T follicular helper cell (primary cell): ENCODE measurements around the gene ATG4B.

Experiments used
- DNase-seq: peaks from one replicate; pipeline ENCODE4 v3.0.0-alpha.2; 2020; ENCODE audit warnings: low read depth

ATG4B gene

GRCh38 chr2:241613017-241613780 is 24.3 kb upstream of the ATG4B start:
- no peak for DNase-seq

DNA sequence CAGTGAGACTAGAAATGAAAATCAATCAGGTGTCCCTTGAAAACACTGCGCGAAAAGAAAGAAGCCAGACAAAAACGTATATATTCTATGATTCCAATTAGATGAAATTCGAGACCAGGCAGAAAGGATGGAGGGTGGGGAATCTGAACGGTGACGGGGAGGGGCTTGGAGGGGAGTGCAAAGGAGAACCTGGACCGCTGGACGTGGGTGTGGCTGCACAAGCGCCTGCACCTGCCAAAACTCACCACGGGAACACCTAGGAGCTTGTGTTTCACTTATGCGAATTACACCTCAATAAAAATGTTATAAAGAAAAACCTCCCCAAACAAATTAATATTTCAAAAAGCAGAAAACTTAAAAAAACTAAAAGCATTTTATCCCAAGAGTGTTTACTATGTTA is 22.5 kb upstream of the ATG4B start:
- no peak for DNase-seq

GRCh38 chr2:241615522-241616052 is 21.9 kb upstream of the ATG4B start:
- DNase-seq, result no peak

DNA sequence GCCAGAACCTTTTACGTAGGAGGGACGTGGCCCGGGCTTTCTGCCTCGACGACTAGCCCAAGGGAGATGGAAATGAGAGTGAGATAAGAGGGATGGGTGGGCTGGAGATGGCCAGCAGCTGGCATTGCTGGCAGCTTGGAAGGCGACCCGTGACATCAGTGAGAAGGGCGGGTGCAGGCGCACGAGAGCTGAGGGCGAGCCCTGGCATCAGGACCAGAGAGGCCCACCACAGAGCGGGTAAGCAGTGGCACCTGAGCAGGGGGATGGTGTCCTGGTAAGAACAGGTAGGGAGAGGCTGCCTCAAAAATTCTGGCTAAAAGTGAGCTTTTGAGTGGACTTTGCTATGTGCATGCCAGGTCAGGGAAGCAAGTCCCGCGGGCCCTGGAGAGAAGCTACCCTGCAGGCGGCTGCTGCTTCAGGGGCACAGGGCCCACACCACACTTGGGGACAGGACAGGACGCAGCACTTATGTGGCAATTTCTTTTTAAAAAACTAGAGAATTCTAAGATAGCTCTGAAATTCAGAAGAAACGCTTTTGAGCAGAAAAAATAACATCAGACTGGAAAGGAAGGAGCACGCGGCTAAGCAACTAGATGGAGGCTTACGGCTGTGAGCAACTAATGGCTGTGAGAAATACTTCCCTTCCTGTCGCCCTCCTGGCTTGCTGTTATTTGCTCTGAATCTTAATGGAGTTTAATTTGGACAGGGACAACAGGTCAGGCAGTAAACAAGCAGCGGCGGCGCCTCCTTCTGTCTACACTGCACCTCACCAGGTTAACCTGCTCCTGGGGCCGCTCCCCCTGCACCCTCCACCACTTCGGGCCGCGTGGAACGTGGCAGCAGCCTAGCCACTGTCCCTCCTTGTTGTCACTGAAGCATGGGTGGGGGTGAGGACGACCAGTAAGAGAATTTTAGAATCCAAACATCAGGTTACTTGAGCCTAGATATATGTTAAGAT is 21.0 kb upstream of the ATG4B start:
- no peak for DNase-seq

DNA sequence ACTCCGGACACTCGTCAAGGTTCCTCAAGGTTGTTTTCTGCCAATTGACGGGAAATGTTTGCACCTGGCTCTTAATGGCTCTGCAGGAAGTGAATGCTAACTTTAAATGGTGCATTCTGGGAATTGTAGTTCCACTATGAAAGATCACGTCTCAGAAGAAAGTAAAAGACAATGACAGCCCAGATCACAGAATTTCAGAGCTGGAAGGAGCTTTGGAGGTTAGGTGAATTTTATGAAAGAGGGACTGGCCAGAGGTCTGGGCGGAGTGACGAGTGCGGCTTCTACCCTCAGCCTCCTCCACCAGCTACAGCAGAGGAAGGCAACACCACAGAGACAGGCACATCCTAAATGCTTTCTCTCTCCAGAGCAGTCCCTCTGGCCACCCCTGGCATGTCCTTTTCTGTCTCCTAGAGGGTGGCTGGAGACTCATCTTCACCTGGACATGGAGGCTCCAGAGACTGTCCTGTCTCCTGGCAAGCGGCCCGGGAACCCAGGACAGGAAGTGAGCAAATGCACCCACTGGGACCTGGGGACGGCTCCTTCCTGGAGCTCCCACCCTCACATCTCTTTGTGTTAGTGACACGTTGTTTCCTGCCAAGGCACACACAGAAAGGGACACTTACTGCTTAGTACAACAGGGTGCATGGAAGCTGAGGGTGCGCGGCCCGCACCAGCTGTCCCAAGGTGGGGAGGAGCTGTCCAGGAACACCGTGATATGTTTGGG is 19.9 kb upstream of the ATG4B start:
- no peak for DNase-seq

GRCh38 chr2:241618296-241618805 is 19.1 kb upstream of the ATG4B start:
- no peak for DNase-seq

- DNase-seq, result no peak
These were observed 18.7 kb upstream of the ATG4B start for GRCh38 chr2:241618829-241619228.

DNA sequence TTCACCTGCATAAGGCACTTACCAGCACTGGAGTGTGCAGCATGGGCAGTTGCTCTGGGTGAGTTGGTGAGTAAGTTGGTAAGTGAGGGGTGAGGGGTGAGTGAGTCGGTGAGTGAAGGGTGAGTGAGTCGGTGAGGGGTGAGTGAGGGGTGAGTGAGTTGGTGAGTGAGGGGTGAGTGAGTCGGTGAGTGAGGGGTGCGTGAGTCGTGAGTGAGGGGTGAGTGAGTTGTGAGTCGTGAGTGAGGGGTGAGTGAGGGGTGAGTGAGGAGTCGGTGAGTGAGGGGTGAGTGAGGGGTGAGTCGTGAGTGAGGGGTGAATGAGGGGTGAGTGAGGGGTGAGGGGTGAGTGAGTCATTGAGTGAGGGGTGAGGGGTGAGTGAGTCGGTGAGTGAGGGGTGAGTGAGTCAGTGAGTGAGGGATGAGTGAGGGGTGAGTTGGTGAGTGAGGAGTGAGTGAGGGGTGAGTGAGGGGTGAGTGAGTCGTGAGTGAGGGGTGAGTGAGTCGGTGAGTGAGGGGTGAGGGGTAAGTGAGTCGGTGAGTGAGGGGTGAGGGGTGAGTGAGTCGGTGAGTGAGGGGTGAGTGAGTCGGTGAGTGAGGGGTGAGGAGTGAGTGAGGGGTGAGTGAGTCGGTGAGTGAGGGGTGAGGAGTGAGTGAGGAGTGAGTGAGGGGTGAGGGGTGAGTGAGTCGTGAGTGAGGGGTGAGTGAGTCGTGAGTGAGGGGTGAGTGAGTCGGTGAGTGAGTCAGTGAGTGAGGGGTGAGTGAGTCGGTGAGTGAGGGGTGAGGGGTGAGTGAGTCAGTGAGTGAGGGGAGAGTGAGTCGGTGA is 17.7 kb upstream of the ATG4B start:
- DNase-seq, result no peak

GRCh38 chr2:241620419-241620769 is 17.1 kb upstream of the ATG4B start:
- no peak for DNase-seq

DNA sequence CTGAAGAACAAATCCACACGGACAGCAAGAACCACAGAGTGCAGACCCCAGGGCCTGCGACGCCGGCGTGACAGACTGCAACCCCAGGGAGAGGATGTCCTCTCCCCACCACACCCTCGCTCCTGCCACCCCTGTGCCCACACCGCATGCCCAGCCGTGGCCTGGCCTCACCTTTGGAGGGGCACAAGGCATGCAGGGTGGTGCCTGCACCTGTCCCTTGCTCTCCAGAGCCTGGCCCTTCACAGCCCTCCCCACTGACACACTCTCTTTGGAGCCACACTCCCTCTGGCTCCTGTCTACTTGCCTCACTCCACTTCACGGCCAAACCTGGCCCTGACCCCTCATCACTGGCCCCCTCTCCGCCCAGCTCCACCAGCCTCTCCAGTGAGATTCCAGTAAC is 9.8 kb upstream of the ATG4B start:
- DNase-seq, result no peak

GRCh38 chr2:241629762-241630435 is 7.6 kb upstream of the ATG4B start:
- DNase-seq, result no peak

DNA sequence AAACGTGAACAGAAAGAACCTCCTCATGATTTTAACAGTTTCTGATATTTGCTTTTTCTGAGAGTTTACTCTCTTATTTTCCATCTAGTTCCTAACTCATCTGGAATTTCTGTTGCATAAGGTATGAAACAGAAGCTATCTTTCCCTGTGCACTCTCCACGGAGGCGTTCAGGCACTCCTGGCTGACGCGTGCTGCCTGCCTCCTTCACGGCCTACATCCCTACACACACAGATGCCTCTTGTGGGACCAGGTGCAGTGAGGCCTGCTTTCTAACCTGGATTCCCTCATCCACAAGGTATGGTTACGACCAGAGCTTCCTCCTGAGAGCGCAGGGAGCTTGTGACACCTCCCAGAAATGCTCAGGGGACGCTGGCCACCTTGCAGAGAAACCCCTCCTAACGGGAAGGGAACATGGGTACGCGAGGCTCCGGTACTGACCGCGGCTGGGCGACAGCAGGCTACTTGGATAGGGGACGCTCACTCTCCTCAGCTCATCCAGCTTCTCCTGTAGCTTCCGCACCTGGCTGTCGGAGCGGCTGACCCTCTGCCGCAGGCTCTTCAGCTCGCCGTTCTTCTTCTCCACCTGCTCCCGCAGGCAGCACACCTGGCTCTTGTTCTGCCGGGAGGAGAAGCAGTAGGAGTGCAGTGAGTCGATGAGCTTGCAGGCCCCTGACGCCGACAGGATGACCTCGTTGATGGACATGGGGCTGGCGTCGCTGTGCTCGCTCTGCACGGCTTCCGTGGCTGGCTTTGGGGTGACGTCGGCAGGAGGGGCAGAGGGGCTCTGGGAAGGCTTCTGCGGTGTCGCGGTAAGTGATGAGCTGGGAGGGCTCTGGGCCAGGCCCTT is 4.8 kb upstream of the ATG4B start:
- no peak for DNase-seq

- no peak for DNase-seq
These were observed 3.9 kb upstream of the ATG4B start for GRCh38 chr2:241633561-241633960.

DNA sequence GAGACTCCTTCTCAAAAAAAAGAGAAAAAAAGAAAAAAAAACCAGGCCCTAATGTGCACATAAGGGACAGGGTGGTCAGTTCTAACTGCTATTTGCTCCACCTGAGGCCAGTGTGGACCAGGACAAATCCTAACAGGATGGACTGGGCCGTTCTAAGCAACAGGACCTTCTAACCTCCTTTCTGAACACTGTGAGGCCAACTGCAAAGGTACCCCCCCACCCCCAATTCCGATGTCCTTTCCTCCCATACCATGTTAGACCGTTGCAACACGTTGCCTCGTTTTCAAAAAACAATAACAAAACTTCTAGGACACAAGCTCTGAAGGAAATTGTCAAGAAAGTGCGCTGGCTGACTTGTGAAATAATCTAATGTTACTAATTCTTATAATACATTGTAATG is 1.7 kb upstream of the ATG4B start:
- no peak for DNase-seq

- DNase-seq, result no peak
These were observed 1.1 kb upstream of the ATG4B start for GRCh38 chr2:241636182-241637017.

- peak; percentile 12 for DNase-seq
These were observed 535 bp downstream of the ATG4B start for GRCh38 chr2:241637795-241638660.

GRCh38 chr2:241638940-241639339 is 1.4 kb downstream of the ATG4B start:
- no peak for DNase-seq

GRCh38 chr2:241639385-241639784 is 1.9 kb downstream of the ATG4B start:
- DNase-seq, result no peak
